Testis (tissue), 2 donors: ENCODE results near the gene UBB.

Experiments
- POLR2A ChIP-seq: fragments of 450-650 bp; IDR thresholded peaks from one replicate; pipeline ENCODE4 v1.6.1; 2017; ENCODE audit warnings: antibody characterized with exemption, mild to moderate bottlenecking, moderate library complexity
- TF ChIP-seq, protein P1 (sequence below), 3 experiments: fragments of 450-650 bp in 2 of 3; fragments of 200-600 bp in 1 of 3; sonication (generic) in 1 of 3; IDR thresholded peaks; one replicate each; pipeline ENCODE4 v1.5.1; 2016 to 2019; ENCODE audit warnings: antibody characterized with exemption in 3 of 3, mild to moderate bottlenecking in 2 of 3, moderate library complexity in 1 of 3

DNA sequence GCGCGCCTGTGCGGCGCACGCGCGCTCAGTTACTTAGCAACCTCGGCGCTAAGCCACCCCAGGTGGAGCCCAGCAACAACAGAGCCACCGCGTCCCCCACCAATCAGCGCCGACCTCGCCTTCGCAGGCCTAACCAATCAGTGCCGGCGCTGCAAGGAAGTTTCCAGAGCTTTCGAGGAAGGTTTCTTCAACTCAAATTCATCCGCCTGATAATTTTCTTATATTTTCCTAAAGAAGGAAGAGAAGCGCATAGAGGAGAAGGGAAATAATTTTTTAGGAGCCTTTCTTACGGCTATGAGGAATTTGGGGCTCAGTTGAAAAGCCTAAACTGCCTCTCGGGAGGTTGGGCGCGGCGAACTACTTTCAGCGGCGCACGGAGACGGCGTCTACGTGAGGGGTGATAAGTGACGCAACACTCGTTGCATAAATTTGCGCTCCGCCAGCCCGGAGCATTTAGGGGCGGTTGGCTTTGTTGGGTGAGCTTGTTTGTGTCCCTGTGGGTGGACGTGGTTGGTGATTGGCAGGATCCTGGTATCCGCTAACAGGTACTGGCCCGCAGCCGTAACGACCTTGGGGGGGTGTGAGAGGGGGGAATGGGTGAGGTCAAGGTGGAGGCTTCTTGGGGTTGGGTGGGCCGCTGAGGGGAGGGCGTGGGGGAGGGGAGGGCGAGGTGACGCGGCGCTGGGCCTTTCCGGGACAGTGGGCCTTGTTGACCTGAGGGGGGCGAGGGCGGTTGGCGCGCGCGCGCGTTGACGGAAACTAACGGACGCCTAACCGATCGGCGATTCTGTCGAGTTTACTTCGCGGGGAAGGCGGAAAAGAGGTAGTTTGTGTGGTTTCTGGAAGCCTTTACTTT lies at the start of gene UBB:
- TF ChIP-seq, protein P1, sequence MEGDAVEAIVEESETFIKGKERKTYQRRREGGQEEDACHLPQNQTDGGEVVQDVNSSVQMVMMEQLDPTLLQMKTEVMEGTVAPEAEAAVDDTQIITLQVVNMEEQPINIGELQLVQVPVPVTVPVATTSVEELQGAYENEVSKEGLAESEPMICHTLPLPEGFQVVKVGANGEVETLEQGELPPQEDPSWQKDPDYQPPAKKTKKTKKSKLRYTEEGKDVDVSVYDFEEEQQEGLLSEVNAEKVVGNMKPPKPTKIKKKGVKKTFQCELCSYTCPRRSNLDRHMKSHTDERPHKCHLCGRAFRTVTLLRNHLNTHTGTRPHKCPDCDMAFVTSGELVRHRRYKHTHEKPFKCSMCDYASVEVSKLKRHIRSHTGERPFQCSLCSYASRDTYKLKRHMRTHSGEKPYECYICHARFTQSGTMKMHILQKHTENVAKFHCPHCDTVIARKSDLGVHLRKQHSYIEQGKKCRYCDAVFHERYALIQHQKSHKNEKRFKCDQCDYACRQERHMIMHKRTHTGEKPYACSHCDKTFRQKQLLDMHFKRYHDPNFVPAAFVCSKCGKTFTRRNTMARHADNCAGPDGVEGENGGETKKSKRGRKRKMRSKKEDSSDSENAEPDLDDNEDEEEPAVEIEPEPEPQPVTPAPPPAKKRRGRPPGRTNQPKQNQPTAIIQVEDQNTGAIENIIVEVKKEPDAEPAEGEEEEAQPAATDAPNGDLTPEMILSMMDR (IDR thresholded peaks at IDR 0.05) = no peak
- TF ChIP-seq POLR2A = peak; percentile 97
